GM10266 (cell line): ENCODE measurements around the gene ALDH18A1.
A peak's percentile ranks its signal among the peaks of the same experiment; 100 is the strongest.

Source experiments
- DNase-seq: peaks from one replicate; pipeline ENCODE4 v3.0.0; 2012; ENCODE audit errors: extremely low spot score
- TF ChIP-seq, protein P1 (sequence below): IDR thresholded peaks from 2 replicates; pipeline ENCODE4 v1.5.1; 2012; ENCODE audit warnings: mild to moderate bottlenecking, low read depth; ENCODE audit not compliant: control insufficient read depth, insufficient read depth; ENCODE audit errors: missing control alignments

Gene ALDH18A1

DNA sequence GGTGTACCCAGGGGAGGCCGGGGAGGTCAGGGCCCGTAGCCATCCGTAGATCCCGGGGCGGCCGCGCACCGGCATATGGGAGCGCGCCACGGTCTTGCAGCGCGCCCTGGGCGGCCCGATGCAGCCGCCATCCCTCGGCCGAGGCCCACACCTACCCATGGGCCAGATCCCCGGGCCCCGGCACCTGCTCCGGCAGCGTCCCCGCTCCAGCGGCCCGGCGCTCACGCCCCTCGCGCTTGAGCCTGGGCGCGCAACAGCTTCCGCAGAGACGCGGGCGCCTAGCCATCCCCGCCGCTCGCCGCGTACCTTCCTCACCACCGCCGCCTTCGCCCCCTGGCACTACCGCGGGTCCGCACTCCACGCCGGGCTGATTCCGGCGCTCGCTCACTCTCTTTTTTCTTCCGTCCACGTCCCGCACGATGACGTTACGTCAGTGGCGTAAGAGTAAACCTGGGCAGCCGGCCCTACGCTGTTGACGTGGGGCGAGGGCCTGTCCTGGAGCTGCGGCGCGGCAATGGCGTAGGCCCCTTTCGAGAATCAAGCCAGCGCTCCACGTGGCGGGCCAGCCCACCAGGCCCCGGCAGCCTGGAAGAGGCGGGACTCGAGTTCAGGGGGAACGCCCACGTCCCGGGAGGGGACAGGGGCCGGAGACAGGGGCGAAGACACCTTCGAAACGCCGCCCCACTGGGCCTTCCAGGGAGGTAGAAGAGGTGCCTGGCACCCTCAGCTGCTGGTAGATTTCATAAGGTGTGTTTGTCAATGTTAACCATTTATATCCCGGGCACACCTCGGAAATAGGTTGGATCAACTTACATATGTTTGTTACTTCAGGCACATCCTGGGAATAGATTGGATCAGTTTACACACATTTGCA lies at the start of gene ALDH18A1:
TSS of gene ALDH18A1 (minus strand) at position 421 of the 874 bp plus-strand sequence. CDS start 3,334 bp downstream, outside the sequence.
- DNase-seq = peak; percentile 92
- TF ChIP-seq, protein P1, sequence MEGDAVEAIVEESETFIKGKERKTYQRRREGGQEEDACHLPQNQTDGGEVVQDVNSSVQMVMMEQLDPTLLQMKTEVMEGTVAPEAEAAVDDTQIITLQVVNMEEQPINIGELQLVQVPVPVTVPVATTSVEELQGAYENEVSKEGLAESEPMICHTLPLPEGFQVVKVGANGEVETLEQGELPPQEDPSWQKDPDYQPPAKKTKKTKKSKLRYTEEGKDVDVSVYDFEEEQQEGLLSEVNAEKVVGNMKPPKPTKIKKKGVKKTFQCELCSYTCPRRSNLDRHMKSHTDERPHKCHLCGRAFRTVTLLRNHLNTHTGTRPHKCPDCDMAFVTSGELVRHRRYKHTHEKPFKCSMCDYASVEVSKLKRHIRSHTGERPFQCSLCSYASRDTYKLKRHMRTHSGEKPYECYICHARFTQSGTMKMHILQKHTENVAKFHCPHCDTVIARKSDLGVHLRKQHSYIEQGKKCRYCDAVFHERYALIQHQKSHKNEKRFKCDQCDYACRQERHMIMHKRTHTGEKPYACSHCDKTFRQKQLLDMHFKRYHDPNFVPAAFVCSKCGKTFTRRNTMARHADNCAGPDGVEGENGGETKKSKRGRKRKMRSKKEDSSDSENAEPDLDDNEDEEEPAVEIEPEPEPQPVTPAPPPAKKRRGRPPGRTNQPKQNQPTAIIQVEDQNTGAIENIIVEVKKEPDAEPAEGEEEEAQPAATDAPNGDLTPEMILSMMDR = no peak

DNA sequence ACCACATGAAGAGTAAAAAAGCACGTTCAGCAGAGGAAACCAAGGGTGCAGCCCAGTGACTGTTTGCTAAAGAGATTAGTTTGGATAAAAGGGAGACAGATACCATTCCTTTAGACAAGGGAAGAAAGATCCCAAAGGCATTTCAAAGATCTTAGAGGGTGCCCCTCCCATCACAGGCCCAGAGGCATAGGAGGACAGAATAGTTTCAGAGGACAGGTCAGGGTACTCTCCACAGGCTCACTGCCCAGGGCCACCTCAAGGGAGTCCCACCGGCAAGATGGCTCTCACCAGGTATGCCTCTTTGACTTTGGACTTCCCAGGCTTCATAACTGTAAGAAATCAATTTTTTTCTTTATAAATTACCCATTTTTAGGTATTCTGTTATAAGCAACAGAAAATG lies 41.9 kb upstream of the ALDH18A1 start:
- DNase-seq = no peak
- TF ChIP-seq, protein P1 = no peak

DNA sequence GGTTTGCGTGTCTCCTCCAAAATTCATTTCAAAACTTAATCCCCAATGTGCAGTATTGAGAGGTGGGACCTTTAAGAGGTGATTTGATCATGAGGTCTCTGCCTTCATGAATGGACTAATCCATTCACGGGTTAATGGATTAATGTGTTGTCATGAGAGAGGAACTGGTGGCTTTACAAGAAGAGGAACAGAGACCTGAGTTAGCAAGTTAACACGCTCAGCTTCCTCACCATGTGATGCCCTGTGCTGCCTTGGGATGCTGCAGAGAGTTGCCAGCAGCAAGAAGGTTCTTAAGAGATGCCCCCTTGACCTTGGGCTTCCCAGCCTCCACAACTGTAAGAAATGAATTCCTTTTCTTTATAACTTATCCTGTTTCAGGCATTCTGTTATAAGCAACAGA lies 40.9 kb upstream of the ALDH18A1 start:
- TF ChIP-seq, protein P1 = no peak
- DNase-seq = no peak

DNA sequence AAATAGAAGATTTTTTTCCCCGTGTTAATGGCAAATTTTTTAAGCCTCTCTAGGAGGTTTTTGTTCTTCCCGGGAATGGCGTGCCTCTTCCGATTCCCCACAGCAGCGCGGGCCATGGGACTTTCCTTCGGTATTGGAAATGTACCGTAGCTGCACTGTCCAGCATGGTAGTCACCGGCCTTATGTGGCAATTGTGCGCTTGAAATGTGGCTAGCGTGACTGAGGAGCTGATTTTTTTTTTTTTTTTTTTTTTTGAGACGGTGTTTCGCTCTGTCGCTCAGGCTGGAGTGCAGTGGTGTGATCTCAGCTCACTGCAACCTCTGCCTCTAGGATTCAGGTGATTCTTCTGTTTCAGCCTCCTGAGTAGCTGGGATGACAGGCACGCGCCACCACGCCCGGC lies 38.2 kb upstream of the ALDH18A1 start:
- TF ChIP-seq, protein P1 = no peak
- DNase-seq = no peak

DNA sequence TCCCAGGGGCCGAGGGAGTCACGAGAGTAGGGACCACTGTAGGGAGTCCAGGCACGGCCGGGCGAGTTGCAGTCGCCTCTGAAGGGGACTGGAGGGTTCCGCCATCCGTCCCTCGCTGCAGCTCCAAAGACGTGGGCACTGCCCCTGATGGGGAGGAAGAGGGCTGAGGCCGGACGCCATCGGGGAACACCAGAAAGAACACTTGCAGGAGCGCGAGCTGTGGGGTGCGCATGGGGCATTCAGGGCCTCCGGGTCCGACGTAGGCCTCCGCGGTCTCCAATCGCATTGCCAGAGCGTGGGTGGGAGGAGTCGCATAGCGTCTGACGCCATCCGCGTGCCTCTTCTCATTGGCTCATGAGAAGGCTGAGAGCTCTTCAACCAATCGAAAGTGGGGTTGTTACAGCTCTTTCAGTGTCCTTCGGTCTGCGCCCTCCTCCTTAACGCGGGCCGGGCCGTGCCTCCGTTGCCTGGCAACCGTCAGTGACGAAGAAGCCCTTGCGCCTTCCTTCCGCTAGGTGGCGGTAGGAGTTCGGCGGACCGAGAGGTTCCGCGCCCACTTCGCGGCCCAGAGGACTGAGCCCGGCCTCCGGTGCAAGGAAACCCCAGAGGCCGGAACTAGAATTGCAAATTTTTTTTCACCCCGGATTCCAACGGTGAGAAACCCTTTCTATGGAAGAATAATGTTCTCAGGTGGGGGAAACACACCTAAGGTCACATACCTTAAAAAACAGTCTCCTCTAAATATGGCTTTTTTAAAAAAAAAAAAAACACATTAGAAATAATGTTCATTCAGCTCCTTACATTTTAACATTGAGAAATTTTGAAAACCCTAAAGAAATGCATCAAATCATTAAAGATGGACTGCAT lies 37.4 kb upstream of the ALDH18A1 start, which contains the start of gene TCTN3:
TSS of gene TCTN3 (minus strand) at position 260 of the 867 bp plus-strand sequence. CDS start at position 232, 28 bp downstream.
- TF ChIP-seq, protein P1 = peak; percentile 99
- DNase-seq = peak; percentile 96

DNA sequence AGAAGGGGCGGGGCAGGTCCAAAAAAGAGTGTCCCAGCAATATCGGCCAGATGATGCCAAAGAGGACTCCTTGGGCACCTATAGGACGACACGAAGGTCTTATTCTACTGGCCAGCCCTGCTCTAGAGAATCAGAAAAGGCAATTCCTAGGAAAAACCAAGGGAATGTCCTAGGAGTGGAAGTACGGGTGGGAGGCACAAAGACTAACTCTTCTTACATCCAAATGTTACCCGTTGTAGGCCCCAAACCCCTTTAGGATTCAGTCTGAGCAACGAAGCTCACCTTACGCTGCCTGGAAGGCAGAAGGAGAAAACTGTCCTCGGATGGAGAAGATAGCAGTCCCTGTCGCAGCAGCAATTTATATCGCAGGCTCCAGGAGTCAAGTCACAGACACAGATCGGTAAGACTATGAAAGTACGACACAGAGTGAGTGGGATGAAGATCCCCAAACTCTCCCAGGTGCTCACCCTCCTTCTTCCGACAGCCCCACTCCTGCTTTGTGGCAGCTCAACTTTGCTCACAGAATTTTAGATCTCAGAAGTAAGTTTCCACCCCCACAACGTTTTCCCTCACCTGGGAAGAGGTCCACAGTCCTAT lies 36.7 kb upstream of the ALDH18A1 start:
- TF ChIP-seq, protein P1 = no peak
- DNase-seq = no peak
